ENCODE data around the gene SMURF1.

DNA sequence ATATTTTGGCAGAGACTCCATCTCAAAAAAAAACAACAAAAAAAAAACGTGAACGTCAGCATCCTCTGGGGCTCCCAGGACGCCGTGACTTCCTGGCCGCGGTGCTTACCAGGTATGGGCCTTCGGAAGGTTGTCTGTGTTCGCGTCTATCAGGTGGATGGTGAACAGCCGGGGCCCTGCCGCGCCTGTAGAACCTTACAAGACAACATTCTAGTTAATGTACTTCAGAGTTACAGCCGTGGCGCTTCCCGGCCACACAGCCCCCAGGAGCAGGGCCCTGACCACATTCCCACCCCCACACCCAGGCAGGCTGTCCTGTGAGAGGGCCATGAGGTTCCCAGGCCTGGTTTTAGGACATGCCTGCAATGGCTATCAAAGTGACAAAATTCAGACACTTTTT, 111.0 kb downstream of the SMURF1 start:
- TF ChIP-seq, protein P1, sequence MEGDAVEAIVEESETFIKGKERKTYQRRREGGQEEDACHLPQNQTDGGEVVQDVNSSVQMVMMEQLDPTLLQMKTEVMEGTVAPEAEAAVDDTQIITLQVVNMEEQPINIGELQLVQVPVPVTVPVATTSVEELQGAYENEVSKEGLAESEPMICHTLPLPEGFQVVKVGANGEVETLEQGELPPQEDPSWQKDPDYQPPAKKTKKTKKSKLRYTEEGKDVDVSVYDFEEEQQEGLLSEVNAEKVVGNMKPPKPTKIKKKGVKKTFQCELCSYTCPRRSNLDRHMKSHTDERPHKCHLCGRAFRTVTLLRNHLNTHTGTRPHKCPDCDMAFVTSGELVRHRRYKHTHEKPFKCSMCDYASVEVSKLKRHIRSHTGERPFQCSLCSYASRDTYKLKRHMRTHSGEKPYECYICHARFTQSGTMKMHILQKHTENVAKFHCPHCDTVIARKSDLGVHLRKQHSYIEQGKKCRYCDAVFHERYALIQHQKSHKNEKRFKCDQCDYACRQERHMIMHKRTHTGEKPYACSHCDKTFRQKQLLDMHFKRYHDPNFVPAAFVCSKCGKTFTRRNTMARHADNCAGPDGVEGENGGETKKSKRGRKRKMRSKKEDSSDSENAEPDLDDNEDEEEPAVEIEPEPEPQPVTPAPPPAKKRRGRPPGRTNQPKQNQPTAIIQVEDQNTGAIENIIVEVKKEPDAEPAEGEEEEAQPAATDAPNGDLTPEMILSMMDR (IDR thresholded peaks at IDR 0.05; ENCODE audit: control extremely low read depth in 1 of 3, insufficient read depth in 1 of 3, low read depth in 1 of 3, low read length in 3 of 3), result no peak
- TF ChIP-seq POLR2A (IDR thresholded peaks at IDR 0.05; ENCODE audit: control extremely low read depth in 1 of 2, low read depth in 2 of 2, low read length in 2 of 2) (no peak), NRF1 (IDR thresholded peaks at IDR 0.05; ENCODE audit: low read depth, low read length) (no peak), ZNF274 (IDR thresholded peaks at IDR 0.05; ENCODE audit: borderline replicate concordance, extremely low read depth, low read length) (no peak), SAP30 (IDR thresholded peaks at IDR 0.05; ENCODE audit: insufficient read depth, insufficient replicate concordance, low read length) (no peak), EZH2 (IDR thresholded peaks at IDR 0.05; ENCODE audit: low read depth, low read length, severe bottlenecking) (no peak), CHD1 (IDR thresholded peaks at IDR 0.05; ENCODE audit: low read depth, low read length) (no peak), RAD21 (IDR thresholded peaks at IDR 0.05 in 1 of 2, conservative IDR thresholded peaks at IDR 0.05 in 1 of 2; ENCODE audit: low read depth in 2 of 2, low read length in 2 of 2) (no peak)
- TF ChIP-seq, protein P2, sequence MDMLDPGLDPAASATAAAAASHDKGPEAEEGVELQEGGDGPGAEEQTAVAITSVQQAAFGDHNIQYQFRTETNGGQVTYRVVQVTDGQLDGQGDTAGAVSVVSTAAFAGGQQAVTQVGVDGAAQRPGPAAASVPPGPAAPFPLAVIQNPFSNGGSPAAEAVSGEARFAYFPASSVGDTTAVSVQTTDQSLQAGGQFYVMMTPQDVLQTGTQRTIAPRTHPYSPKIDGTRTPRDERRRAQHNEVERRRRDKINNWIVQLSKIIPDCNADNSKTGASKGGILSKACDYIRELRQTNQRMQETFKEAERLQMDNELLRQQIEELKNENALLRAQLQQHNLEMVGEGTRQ (IDR thresholded peaks at IDR 0.05; ENCODE audit: low read length), result no peak

All from H1 (cell line).